Nucleus accumbens (tissue), 56 donors: ENCODE data around the gene NPPB.

Experiments used
- DNase-seq, 56 donors: peaks; one replicate each; lab custom pipeline; 2025; lab: John Stamatoyannopoulos, UW

The NPPB gene

DNA sequence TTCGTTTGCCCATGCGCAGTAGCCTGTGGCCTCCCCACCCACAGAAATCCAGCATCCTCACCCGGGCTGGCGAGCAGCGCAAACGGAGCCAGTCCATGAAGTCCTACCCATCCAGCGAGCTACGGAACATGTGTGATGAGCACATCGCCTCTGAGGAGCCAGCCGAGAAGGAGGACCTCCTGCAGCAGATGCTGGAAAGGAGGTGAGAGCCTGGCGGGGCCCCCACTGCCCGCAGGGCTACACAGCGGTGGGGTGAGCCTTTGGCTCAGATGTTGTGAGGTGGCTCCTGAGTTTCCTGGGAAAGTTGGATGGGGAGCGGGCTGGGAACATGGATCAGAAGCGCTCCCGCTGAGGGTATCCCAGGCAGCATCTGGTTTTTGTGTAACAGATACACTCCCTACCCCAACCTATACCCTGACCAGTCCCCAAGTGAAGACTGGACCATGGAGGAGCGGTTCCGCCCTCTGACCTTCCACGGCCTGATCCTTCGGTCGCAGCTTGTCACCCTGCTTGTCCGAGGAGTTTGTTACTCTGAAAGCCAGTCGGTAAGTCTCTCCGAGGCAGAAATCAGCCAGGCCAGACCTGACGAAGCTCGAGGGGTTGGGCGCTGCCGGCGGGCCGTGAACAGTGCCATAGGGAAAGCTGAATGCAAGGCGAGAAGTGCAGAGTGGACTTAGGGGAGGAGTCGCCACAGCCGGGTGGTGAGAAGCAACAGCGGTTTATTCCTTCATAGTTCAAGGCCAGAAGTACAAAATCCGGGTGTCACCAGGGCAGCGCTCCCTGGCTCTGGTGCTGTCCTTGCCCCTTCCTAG, 21.6 kb downstream of the NPPB start:
- DNase-seq: no peak

DNA sequence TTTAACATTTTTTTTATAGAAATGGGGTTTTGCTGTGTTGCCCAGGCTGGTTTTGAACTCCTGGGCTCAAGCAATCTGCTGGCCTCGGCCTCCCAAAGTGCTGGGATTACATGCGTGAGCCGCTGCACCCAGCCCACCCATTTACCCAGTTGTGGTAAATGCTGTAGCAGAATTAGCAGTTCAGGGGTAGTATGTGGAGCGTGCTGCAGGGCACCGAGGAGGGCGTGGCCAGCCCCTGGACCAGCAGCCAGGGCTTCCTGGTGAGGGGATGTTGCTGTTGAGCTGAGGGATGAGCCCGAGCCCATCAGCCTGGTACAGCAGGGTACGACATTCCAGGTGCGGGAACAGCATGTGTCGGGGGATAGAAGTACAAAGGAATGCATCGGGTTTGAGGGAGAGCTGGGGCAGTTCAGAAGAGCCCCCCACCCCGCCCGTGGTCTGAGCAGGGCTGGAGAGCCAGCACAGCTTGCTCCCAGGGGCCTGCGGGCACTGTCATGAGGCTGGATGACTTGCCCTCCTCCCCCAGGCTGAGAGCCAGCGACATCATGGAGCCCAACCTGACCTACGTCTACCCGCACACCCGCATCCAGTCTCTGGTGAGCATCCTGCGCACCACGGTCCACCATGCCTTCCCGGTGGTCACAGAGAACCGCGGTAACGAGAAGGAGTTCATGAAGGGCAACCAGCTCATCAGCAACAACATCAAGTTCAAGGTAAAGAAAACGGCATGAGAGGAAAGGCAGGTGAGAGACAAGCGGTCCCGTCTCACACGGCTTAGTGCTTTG, 23.1 kb downstream of the NPPB start:
- DNase-seq: no peak

DNA sequence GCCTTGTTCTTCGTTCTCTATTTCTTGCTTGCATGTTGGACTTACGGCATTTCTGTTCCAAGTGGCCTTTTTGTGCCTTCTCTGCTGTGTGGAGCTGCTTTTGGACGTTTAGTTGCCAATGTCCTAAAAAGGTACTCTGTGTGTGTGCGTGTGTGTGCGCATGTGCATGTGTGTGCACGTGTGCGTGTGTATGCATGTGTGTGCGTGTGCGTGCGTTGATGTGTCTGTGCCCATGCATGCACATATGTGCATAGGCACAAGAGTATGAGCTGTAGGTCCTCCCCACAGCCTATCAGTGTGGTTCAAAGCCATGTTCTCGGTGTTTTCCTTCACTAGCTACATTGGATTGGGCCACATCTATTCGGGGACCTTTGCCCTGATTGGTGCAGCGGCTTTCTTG, 24.8 kb downstream of the NPPB start:
- DNase-seq: no peak

DNA sequence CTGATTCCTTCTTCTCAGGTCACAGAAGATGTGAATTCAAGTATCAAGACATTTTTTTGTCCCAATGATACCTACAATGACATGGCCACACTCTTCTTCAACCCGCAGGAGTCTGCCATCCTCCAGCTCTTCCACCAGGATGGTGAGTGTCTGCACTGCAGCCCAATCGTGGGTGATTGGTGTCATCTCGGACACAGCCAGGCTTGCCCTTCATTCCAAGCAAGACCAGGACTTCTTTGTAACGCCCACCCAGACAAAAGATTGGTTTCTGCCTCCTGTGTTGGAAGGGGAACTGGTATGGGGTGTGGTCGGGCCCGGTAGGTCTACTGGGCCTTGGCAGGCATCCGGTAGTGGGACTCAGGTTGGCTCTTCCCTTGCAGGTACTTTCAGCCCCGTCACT, 25.2 kb downstream of the NPPB start:
- DNase-seq: no peak

DNA sequence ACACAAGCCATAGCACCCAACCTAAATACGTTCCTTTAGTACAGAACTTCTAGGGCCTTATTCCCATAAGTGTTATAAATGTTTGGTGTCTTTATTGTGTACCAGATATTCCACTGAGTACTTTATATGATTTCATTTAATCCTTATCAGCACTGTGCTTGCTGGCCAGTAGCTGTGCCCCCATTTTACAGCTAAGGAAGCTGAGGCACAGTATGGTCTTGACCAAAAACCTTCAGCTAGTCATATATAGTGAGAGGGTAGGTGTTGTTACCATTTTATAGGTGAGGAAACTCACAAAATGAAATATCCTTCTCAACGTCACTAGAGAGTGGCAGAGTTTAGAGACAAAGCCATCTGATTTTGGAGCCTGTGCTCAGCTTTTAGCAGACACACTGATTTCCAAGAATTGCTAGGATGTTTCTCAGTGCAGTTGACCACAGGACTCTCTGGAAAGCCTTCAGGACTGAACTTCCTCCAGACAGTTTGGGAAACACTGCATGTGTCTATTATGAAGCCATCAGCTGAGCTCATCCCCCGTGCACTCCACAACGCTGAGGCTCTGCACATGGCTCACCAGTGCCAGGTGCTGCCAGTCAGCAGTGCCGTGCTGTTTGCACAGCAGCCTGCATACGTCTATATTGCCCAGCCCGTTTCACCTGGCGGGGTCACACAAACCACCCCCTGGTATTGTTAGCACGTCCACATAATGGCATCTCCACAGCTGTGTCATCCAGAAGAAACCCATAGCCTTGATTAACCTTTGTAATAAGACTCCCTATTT, 26.6 kb downstream of the NPPB start:
- DNase-seq: no peak

DNA sequence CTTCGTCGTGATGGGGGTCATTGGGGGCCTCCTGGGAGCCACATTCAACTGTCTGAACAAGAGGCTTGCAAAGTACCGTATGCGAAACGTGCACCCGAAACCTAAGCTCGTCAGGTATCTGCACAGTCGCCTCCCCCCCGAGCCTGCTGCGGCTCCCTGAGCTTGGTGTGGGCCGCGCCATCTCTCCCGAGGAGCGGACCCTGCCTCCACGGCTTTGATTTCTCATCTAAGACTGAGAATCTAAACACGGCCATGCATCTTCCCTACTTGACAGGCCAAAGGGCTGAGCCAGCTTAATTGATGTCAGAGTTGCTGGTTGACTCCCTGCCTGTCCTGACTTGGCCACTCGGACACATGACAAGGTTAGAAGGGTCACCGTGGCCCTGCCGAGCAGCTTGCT, 30.2 kb downstream of the NPPB start:
- DNase-seq: no peak

DNA sequence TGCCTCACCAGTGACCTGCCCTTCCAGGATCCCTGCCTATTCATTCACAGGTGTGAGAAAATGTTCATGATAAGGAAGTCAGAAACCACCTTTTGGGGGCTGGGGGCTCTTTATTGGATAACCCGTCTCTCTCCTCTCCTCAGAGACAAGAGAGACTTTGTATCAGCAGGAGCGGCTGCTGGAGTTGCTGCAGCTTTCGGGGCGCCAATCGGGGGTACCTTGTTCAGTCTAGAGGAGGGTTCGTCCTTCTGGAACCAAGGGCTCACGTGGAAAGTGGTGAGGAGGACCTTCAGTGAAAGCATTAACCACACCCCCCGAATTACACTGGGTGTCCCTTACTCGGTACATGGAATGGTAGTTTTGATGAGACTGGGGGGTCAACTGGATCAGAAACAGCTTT, 31.8 kb downstream of the NPPB start:
- DNase-seq: no peak

DNA sequence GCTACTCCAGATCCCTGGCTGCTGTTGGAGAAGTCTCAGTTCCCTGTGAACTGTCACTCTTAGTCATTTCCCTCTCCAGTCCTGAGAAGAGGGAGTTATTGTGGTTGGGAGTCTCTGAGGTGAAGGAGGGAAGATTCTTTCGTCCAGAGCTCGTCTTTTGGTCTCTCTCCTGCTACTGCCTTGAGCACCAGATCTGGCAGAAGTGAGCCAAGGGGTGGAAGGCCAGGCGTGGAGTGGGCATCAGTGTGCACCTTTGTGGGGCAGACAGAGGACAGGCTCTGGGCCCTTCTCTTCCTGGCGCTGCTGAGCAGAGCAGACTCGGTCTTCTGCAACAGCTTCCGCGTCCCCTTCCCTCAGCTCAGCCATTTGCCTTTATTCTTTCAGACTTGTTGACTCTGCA, 33.6 kb downstream of the NPPB start:
- no peak for DNase-seq

DNA sequence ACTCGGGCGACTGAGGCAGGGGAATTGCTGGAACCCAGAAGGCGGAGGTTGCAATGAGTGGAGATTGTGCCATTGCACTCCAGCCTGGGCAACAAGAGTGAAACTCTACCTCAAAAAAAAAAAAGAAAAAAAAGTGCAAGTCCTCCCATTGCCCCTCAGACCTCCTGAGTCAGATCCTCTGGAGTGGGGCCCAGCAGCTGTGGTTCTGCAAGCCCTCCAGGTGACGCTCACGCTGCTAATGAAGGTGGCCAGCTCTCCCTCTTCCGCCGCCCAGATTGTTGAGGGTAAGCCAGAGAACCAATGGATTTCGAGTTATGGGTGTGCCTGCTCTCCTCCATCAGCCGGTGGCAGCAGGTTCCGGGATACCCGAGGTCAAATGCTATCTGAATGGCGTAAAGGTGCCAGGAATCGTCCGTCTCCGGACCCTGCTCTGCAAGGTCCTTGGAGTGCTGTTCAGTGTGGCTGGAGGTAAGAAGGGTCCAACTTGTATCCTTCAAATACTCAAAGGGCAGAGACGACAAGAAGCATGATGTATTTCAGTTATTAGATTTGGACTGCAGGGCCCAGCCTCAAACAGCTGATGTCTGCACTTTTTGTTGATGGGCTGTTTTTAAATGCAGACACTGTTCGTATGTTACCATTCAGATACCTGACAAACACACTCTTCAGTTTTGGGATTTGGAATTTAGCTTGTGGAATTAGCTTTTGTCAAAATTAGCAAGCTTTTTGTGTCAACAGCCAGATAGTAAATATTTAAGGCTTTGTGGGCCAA, 35.2 kb downstream of the NPPB start:
- DNase-seq: no peak

DNA sequence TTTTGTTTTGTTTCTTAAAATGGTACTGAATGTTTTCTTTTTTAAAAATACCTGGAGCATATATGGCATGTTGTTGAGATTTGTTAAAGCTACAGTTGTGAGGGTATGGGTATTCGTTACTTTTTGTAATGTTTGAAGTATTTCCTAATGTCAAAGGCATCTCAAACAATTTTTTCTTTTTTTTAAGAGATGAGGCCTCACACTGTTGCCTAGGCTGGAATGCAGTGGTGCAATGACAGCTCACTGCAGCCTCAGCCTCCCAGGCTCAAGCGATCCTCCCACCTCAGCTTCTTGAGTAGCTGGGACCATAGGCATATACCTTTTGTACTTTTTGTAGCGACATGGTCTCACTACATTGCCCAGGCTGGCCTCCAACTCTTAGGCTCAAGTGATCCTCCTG, 36.7 kb downstream of the NPPB start:
- no peak for DNase-seq

DNA sequence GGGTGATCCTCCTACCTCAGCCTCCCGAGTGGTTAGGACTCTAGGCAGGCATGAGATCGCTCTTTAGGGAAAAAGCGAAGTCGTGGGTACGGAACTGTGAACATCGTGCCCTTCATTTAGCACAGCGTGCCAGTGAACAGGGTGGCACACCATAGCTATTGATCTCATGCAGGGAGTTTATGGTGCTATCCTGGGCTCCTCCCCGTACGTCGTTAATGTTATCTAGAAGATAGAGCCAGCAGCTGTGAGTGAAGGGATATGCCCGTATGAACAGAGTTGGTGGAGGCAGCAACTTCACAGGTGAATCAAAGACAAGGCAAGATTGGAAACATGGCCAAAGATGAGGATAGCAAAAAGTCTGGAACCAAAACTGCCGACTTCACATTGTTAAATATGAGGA, 41.6 kb downstream of the NPPB start:
- no peak for DNase-seq

DNA sequence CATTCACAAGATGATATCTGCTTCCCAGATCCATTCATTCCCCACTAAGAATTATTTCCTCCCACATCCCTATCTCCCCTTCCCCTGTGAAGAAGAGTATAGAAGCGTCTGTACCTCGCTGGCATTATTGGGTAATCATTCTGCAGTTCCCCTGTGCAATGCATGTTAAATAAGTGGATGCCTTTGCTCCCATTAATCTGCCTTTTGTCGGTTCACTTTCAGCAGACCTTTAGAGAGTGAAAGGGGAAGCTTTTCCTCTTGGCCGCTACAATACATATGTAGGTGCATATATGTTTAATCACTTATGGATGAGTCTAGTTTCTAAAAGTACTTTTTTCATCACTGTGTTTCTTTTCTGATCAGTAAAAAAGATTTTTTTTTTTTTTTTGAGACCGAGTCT, 45.7 kb downstream of the NPPB start:
- DNase-seq: no peak
